Nephron progenitor cell (in vitro differentiated cells): ENCODE data around the gene HDHD5.

Experiments used
- DNase-seq: peaks from one replicate; pipeline ENCODE4 v3.0.0; 2021
- H3K27ac Mint-ChIP-seq: 2 replicates; pipeline ENCODE4 v1.8.0; 2021; ENCODE audit warnings: mild to moderate bottlenecking, moderate library complexity, mixed read lengths
- H3K27me3 Mint-ChIP-seq: 2 replicates; pipeline ENCODE4 v1.8.0; 2021; ENCODE audit warnings: mild to moderate bottlenecking, low read depth, mixed read lengths; ENCODE audit not compliant: poor library complexity
- H3K36me3 Mint-ChIP-seq: 2 replicates; pipeline ENCODE4 v1.8.0; 2021; ENCODE audit warnings: low read depth, mixed read lengths
- H3K4me1 Mint-ChIP-seq: 2 replicates; pipeline ENCODE4 v1.8.0; 2021; ENCODE audit warnings: mixed read lengths
- H3K4me3 Mint-ChIP-seq: 2 replicates; pipeline ENCODE4 v1.8.0; 2021; ENCODE audit warnings: mild to moderate bottlenecking, moderate library complexity, mixed read lengths
- H3K9me3 Mint-ChIP-seq: 2 replicates; pipeline ENCODE4 v1.8.0; 2021; ENCODE audit warnings: mild to moderate bottlenecking, moderate library complexity, mixed read lengths
- CTCF ChIP-seq: fragments of 200-600 bp; sonication (generic); IDR thresholded peaks from 2 replicates; pipeline ENCODE4 v1.5.0; 2021; ENCODE audit warnings: antibody characterized with exemption

Gene HDHD5

GRCh38 chr22:17161991-17162390 lies 2.9 kb upstream of the HDHD5 start:
- Mint-ChIP-seq H3K9me3 (no peaks in the 10 kb centered on the region), H3K36me3 (no peaks in the 10 kb centered on the region), H3K4me1 (peaks cover 15% of the 10 kb centered on the region), H3K27ac (no peak overlapping the region), H3K27me3 (peaks cover 5% of the 10 kb centered on the region), H3K4me3 (no peak overlapping the region)
- DNase-seq: no peak
- no peak for TF ChIP-seq CTCF

GRCh38 chr22:17159504-17159951 lies 451 bp upstream of the HDHD5 start:
- no peak for TF ChIP-seq CTCF
- DNase-seq: no peak
- no peaks in the 10 kb centered on the region for H3K9me3 Mint-ChIP-seq
- H3K36me3 Mint-ChIP-seq: peaks cover 7% of the 10 kb centered on the region
- H3K4me1 Mint-ChIP-seq: peaks cover 27% of the 10 kb centered on the region
- H3K4me3 Mint-ChIP-seq: peak overlapping the region; percentile 83
- H3K27me3 Mint-ChIP-seq: peaks cover 3% of the 10 kb centered on the region
- no peak overlapping the region for H3K27ac Mint-ChIP-seq

GRCh38 chr22:17158176-17158567 lies 905 bp downstream of the HDHD5 start:
- Mint-ChIP-seq H3K36me3 (peaks cover 7% of the 10 kb centered on the region), H3K27ac (no peak overlapping the region), H3K4me1 (peaks cover 30% of the 10 kb centered on the region), H3K4me3 (peak overlapping the region; percentile 87), H3K9me3 (no peaks in the 10 kb centered on the region), H3K27me3 (peaks cover 3% of the 10 kb centered on the region)
- no peak for DNase-seq
- TF ChIP-seq CTCF: no peak

- Mint-ChIP-seq H3K4me1 (peaks cover 30% of the 10 kb centered on the region), H3K36me3 (peaks cover 7% of the 10 kb centered on the region), H3K9me3 (no peaks in the 10 kb centered on the region), H3K4me3 (peak overlapping the region; percentile 87), H3K27ac (no peak overlapping the region), H3K27me3 (peaks cover 3% of the 10 kb centered on the region)
- TF ChIP-seq CTCF: no peak
- DNase-seq: no peak
These were observed 1.4 kb downstream of the HDHD5 start for GRCh38 chr22:17157714-17158113.

GRCh38 chr22:17155941-17156340 lies 3.1 kb downstream of the HDHD5 start:
- H3K27me3 Mint-ChIP-seq: peaks cover 3% of the 10 kb centered on the region
- TF ChIP-seq CTCF: no peak
- H3K4me3 Mint-ChIP-seq: peak overlapping the region; percentile 12
- no peak overlapping the region for H3K27ac Mint-ChIP-seq
- no peaks in the 10 kb centered on the region for H3K9me3 Mint-ChIP-seq
- no peak for DNase-seq
- H3K4me1 Mint-ChIP-seq: peaks cover 36% of the 10 kb centered on the region
- H3K36me3 Mint-ChIP-seq: peaks cover 15% of the 10 kb centered on the region

- Mint-ChIP-seq H3K27me3 (no peaks in the 10 kb centered on the region), H3K4me3 (no peak overlapping the region), H3K4me1 (peaks cover 25% of the 10 kb centered on the region), H3K27ac (no peak overlapping the region), H3K36me3 (peaks cover 22% of the 10 kb centered on the region), H3K9me3 (no peaks in the 10 kb centered on the region)
- no peak for TF ChIP-seq CTCF
- no peak for DNase-seq
These were observed 6.1 kb downstream of the HDHD5 start for GRCh38 chr22:17152971-17153370.
